Natural killer cell (primary cell): Measurements from ENCODE around the gene COP1. TPM values are rescaled to one million over a fixed set of nuclear protein-coding genes. Genes with fewer than 3 reads are reported as not detected.

Experiments used
- ATAC-seq, 3 donors: fragments of 150-1000 bp in 2 of 3; fragments of 200-7000 bp in 1 of 3; cut with Tn5 transposase; 1 replicate in 1 of 3; 2 replicates in 2 of 3; pipeline ENCODE4 v1.10.0; 2021; ENCODE audit warnings: mild to moderate bottlenecking in 2 of 3, moderate library complexity in 2 of 3
- DNase-seq, 2 donors: peaks; one replicate each; pipeline versions ENCODE4 v3.0.0 to v3.0.0-alpha.2; 2013 to 2021; ENCODE audit warnings: mixed read lengths in 1 of 2
- H3K27ac ChIP-seq: one replicate; pipeline ENCODE4 v1.5.1; 2013; ENCODE audit warnings: mild to moderate bottlenecking, low read length
- H3K27me3 ChIP-seq: one replicate; pipeline ENCODE4 v1.6.1; 2013; ENCODE audit warnings: low read length; ENCODE audit not compliant: control insufficient read depth, insufficient read depth
- H3K36me3 ChIP-seq: one replicate; pipeline ENCODE4 v1.6.1; 2013; ENCODE audit warnings: low read length; ENCODE audit not compliant: control insufficient read depth, insufficient read depth
- H3K4me1 ChIP-seq: one replicate; pipeline ENCODE4 v1.6.1; 2013; ENCODE audit warnings: low read length; ENCODE audit not compliant: control insufficient read depth, insufficient read depth
- H3K4me3 ChIP-seq: one replicate; pipeline ENCODE4 v1.5.1; 2013; ENCODE audit warnings: low read length
- H3K9me3 ChIP-seq: one replicate; pipeline ENCODE4 v1.6.1; 2013; ENCODE audit warnings: low read length; ENCODE audit not compliant: control insufficient read depth, insufficient read depth
- H3K27ac Mint-ChIP-seq, 2 donors: one replicate each; pipeline ENCODE4 v1.8.0; 2022; ENCODE audit warnings: mild to moderate bottlenecking in 2 of 2, mixed read lengths in 2 of 2, moderate library complexity in 1 of 2
- H3K27me3 Mint-ChIP-seq, 2 donors: one replicate each; pipeline ENCODE4 v1.8.0; 2022; ENCODE audit warnings: low read depth in 2 of 2, mixed read lengths in 2 of 2
- H3K36me3 Mint-ChIP-seq: one replicate; pipeline ENCODE4 v1.8.0; 2022; ENCODE audit warnings: mixed read lengths
- H3K4me1 Mint-ChIP-seq, 2 donors: one replicate each; pipeline ENCODE4 v1.8.0; 2022; ENCODE audit warnings: mixed read lengths in 2 of 2
- H3K4me3 Mint-ChIP-seq: one replicate; pipeline ENCODE4 v1.8.0; 2022; ENCODE audit warnings: mild to moderate bottlenecking, moderate library complexity, mixed read lengths
- H3K9me3 Mint-ChIP-seq, 2 donors: one replicate each; pipeline ENCODE4 v1.8.0; 2022; ENCODE audit warnings: mixed read lengths in 2 of 2
- CTCF ChIP-seq: fragments of 200-600 bp; IDR thresholded peaks from one replicate; pipeline ENCODE4 v1.8.0; 2022; ENCODE audit warnings: antibody characterized with exemption
- WGBS: methylation state at CpG from one replicate; pipeline ENCODE4 v1.1.7; 2013; ENCODE audit warnings: missing lambda C conversion rate; ENCODE audit not compliant: insufficient coverage; 5-methylcytosine and 5-hydroxymethylcytosine counted together
- intact Hi-C: fragments of 100-400 bp; cut with micrococcal nuclease; formaldehyde crosslinking; loops from one replicate; pipeline ENCODE4 v1.14.2; 2022
- total RNA-seq, 4 donors: library from RNA; stranded (reverse); fragments of 120-200 nt in 1 of 4; gene quantifications; one replicate each; pipeline versions ENCODE4 v1.2.3 to v1.2.4, GENCODE V29; 2013 to 2022

COP1 gene
- total RNA-seq, 3 donors from 2014 or later (not counting 1 experiment from before 2014, with no cell fraction given), result 56.2 to 70.9 (median 60.9) TPM

GRCh38 chr1:176188604-176189003 lies 18.5 kb downstream of the COP1 start:
- Histone ChIP-seq H3K36me3 (no peaks in the 10 kb centered on the region), H3K27ac (no peak overlapping the region), H3K9me3 (no peaks in the 10 kb centered on the region), H3K4me3 (no peak overlapping the region), H3K27me3 (no peaks in the 10 kb centered on the region), H3K4me1 (no peaks in the 10 kb centered on the region)
- peaks cover 63 to 71% of the 10 kb centered on the region in 2 donors for H3K4me1 Mint-ChIP-seq
- TF ChIP-seq CTCF, result no peak
- WGBS, result 95% methylated on average over 2 of the region's 2 CpGs
- ATAC-seq (no peak), DNase-seq (no peak)
- no peak overlapping the region for H3K4me3 Mint-ChIP-seq
- no peaks in the 10 kb centered on the region for H3K36me3 Mint-ChIP-seq
- no peaks in the 10 kb centered on the region for H3K27me3 Mint-ChIP-seq
- H3K9me3 Mint-ChIP-seq, result no peaks in the 10 kb centered on the region
- intact Hi-C loops, result no loop called here
- H3K27ac Mint-ChIP-seq, result peak overlapping the region in 1 of 2 donors; percentile 70

- Histone ChIP-seq H3K27me3 (no peaks in the 10 kb centered on the region), H3K36me3 (peaks cover 6% of the 10 kb centered on the region), H3K4me1 (no peaks in the 10 kb centered on the region), H3K9me3 (no peaks in the 10 kb centered on the region), H3K27ac (no peak overlapping the region), H3K4me3 (no peak overlapping the region)
- DNase-seq (no peak), ATAC-seq (peak in 1 of 3 donors; percentile 18)
- intact Hi-C loops, result no loop called here
- no peak overlapping the region for H3K27ac Mint-ChIP-seq
- H3K27me3 Mint-ChIP-seq, result no peaks in the 10 kb centered on the region
- no peaks in the 10 kb centered on the region for H3K36me3 Mint-ChIP-seq
- no peaks in the 10 kb centered on the region for H3K9me3 Mint-ChIP-seq
- H3K4me3 Mint-ChIP-seq, result no peak overlapping the region
- peaks cover 54 to 60% of the 10 kb centered on the region in 2 donors for H3K4me1 Mint-ChIP-seq
- TF ChIP-seq CTCF, result no peak
- 98% methylated on average over 2 of the region's 3 CpGs for WGBS
Observed at GRCh38 chr1:176187001-176187400, 20.1 kb downstream of the COP1 start.

- no peak for DNase-seq
- Histone ChIP-seq H3K27me3 (no peaks in the 10 kb centered on the region), H3K4me3 (no peak overlapping the region), H3K36me3 (peaks cover 9% of the 10 kb centered on the region), H3K4me1 (no peaks in the 10 kb centered on the region), H3K27ac (no peak overlapping the region), H3K9me3 (no peaks in the 10 kb centered on the region)
- no peaks in the 10 kb centered on the region for H3K9me3 Mint-ChIP-seq
- TF ChIP-seq CTCF, result no peak
- intact Hi-C loops, result no loop called here
- no peak for ATAC-seq
- H3K27ac Mint-ChIP-seq, result no peak overlapping the region
- WGBS, result no CpG with 5 or more reads among the region's 3 CpGs
- H3K4me3 Mint-ChIP-seq, result no peak overlapping the region
- H3K27me3 Mint-ChIP-seq, result no peaks in the 10 kb centered on the region
- H3K4me1 Mint-ChIP-seq, result peaks cover 47 to 54% of the 10 kb centered on the region in 2 donors
- H3K36me3 Mint-ChIP-seq, result no peaks in the 10 kb centered on the region
Observed at GRCh38 chr1:176183618-176184017, 23.5 kb downstream of the COP1 start.

GRCh38 chr1:176178316-176178715 lies 28.8 kb downstream of the COP1 start:
- intact Hi-C loops, result no loop called here
- peak overlapping the region in 1 of 2 donors; percentile 4 for H3K27ac Mint-ChIP-seq

More at GRCh38 chr1:176178316-176178715, 28.8 kb downstream of the COP1 start:
- Mint-ChIP-seq H3K27me3 (no peaks in the 10 kb centered on the region), H3K4me1 (peaks cover 37 to 43% of the 10 kb centered on the region in 2 donors), H3K4me3 (no peak overlapping the region), H3K9me3 (no peaks in the 10 kb centered on the region), H3K36me3 (no peaks in the 10 kb centered on the region)
- TF ChIP-seq CTCF, result no peak
- Histone ChIP-seq H3K4me3 (no peak overlapping the region), H3K27me3 (no peaks in the 10 kb centered on the region), H3K36me3 (peaks cover 18% of the 10 kb centered on the region), H3K9me3 (no peaks in the 10 kb centered on the region), H3K4me1 (peaks cover 4% of the 10 kb centered on the region), H3K27ac (no peak overlapping the region)
- ATAC-seq (no peak), DNase-seq (no peak)
- WGBS, result 93% methylated on average over 5 of the region's 5 CpGs
